ENCODE measurements around the gene CALCOCO1.

DNA sequence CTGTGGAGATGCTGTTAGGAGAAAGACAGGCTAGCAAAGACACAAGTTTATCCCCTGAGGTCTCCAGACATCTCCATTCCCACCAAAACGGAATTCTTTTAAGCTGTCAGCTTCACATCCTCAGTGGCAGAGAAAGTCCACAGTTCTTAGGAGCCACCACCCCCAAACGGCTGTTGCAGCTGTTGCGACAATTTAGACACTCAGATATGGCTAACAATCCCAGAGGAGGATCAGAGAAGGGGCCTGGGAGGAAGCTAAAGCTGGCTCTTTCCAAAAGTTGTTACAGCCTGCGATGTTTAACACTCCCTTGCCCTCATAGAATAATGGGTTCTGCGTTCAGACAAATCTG is 49.5 kb downstream of the CALCOCO1 start:
- no peak for TF ChIP-seq CTCF (IDR thresholded peaks at IDR 0.05; ENCODE audit: low read length)
- no peak for TF ChIP-seq EZH2 (optimal IDR thresholded peaks at IDR 0.05; ENCODE audit: low read depth, low read length)

All from MM.1S (cell line).